H1 (cell line): Measurements from ENCODE around the gene ZNF30. TPM values are rescaled to one million over a fixed set of nuclear protein-coding genes. Genes with fewer than 3 reads are reported as not detected.

Source experiments
- CTCF ChIA-PET: fragments of 300-600 bp; sonication (Branson Sonifier 250); formaldehyde crosslinking; loops from one replicate; lab custom pipeline; 2021; ENCODE audit not compliant: partially characterized antibody; lab: Charles Lee
- POLR2A ChIA-PET: fragments of 300-600 bp; sonication (Branson Sonifier 250); formaldehyde crosslinking; loops from one replicate; lab custom pipeline; 2021; ENCODE audit warnings: inconsistent platforms; ENCODE audit not compliant: partially characterized antibody; lab: Charles Lee
- DNase-seq, 2 experiments: peaks; one replicate each; pipeline versions ENCODE4 v3.0.0 to v3.0.0-alpha.2; 2010 to 2022; ENCODE audit warnings: low spot score in 2 of 2, low read depth in 1 of 2, mixed read lengths in 1 of 2
- FAIRE-seq: peaks from 2 replicates; lab custom pipeline; 2011; peaks lifted over from hg19 to GRCh38; lab: Jason Lieb, UNC
- H2AFZ ChIP-seq: 2 replicates; pipeline ENCODE4 v1.8.1; 2012; ENCODE audit warnings: low read length, inconsistent platforms
- H2AK5ac ChIP-seq: 2 replicates; pipeline ENCODE4 v1.6.1; 2013; ENCODE audit warnings: low read depth, low read length
- H2BK120ac ChIP-seq: replicated peaks from 2 replicates; pipeline ENCODE3; 2013; ENCODE audit warnings: low read depth, low read length, inconsistent platforms
- H2BK12ac ChIP-seq: 2 replicates; pipeline ENCODE4 v1.6.1; 2013; ENCODE audit warnings: low read depth, low read length
- H2BK15ac ChIP-seq: 2 replicates; pipeline ENCODE4 v1.6.1; 2013; ENCODE audit warnings: low read length
- H2BK20ac ChIP-seq: 2 replicates; pipeline ENCODE4 v1.6.1; 2013; ENCODE audit warnings: low read length
- H2BK5ac ChIP-seq: 2 replicates; pipeline ENCODE4 v1.6.1; 2013; ENCODE audit warnings: low read depth, low read length
- H3K14ac ChIP-seq: 2 replicates; pipeline ENCODE4 v1.6.1; 2013; ENCODE audit warnings: inconsistent platforms; ENCODE audit not compliant: insufficient read length
- H3K18ac ChIP-seq: 2 replicates; pipeline ENCODE4 v1.6.1; 2013; ENCODE audit warnings: low read length; ENCODE audit errors: extremely low read depth
- H3K23ac ChIP-seq: 2 replicates; pipeline ENCODE4 v1.6.1; 2013; ENCODE audit warnings: inconsistent platforms; ENCODE audit not compliant: insufficient read length
- H3K23me2 ChIP-seq: 2 replicates; pipeline ENCODE4 v1.6.1; 2013; ENCODE audit warnings: low read depth, low read length
- H3K27ac ChIP-seq: 2 replicates; pipeline ENCODE4 v1.6.1; 2011; ENCODE audit warnings: low read depth, low read length, inconsistent platforms
- H3K27me3 ChIP-seq, 4 experiments: replicated peaks in 1 of 4; 1 replicate in 1 of 4; 2 replicates in 3 of 4; pipeline versions ENCODE4 v1.6.1 to v1.8.1; 2011 to 2013; ENCODE audit warnings: low read length in 3 of 4, mild to moderate bottlenecking in 3 of 4, inconsistent platforms in 2 of 4, mixed read lengths in 2 of 4, moderate library complexity in 1 of 4; ENCODE audit not compliant: control insufficient read depth in 3 of 4, insufficient read depth in 3 of 4; ENCODE audit errors: extremely low read depth in 1 of 4
- H3K36me3 ChIP-seq, 4 experiments: 2 replicates each; pipeline versions ENCODE4 v1.6.1 to v1.8.1; 2011 to 2013; ENCODE audit warnings: mild to moderate bottlenecking in 4 of 4, low read length in 3 of 4, moderate library complexity in 2 of 4, control low read depth in 1 of 4, inconsistent platforms in 1 of 4; ENCODE audit not compliant: insufficient read depth in 4 of 4, control insufficient read depth in 2 of 4
- H3K4ac ChIP-seq: replicated peaks from 2 replicates; pipeline ENCODE3; 2013; ENCODE audit warnings: low read length, low read depth, mixed read lengths, inconsistent platforms; ENCODE audit not compliant: insufficient read length
- H3K4me1 ChIP-seq, 4 experiments: replicated peaks in 1 of 4; 1 replicate in 1 of 4; 2 replicates in 3 of 4; pipeline versions ENCODE4 v1.6.1 to v1.8.1; 2011 to 2013; ENCODE audit warnings: low read length in 3 of 4, inconsistent platforms in 2 of 4, mixed read lengths in 1 of 4; ENCODE audit not compliant: insufficient read depth in 4 of 4, control insufficient read depth in 3 of 4
- H3K4me2 ChIP-seq, 2 experiments: 2 replicates each; pipeline versions ENCODE4 v1.6.1 to v1.8.1; 2011 to 2013; ENCODE audit warnings: low read depth in 2 of 2, low read length in 2 of 2, control low read depth in 1 of 2, inconsistent platforms in 1 of 2, mild to moderate bottlenecking in 1 of 2; ENCODE audit not compliant: insufficient read depth in 1 of 2
- H3K4me3 ChIP-seq, 4 experiments: fragments of 200-600, 300-600 bp in 1 of 4; sonication (generic), shearing (Covaris generic), sonication (Bioruptor Twin) in 1 of 4; 2 replicates each; pipeline versions ENCODE4 v1.5.1 to v1.8.1; 2011 to 2016; ENCODE audit warnings: low read length in 4 of 4, low read depth in 3 of 4, control low read depth in 2 of 4, inconsistent platforms in 2 of 4, mild to moderate bottlenecking in 2 of 4, mixed read lengths in 1 of 4, moderate library complexity in 1 of 4; ENCODE audit not compliant: insufficient read depth in 2 of 4; ENCODE audit errors: extremely low read depth in 1 of 4
- H3K56ac ChIP-seq: replicated peaks from 2 replicates; pipeline ENCODE3; 2013; ENCODE audit warnings: low read depth, mild to moderate bottlenecking, mixed read lengths, low read length, inconsistent platforms; ENCODE audit not compliant: insufficient read length
- H3K79me1 ChIP-seq: 2 replicates; pipeline ENCODE4 v1.6.1; 2013; ENCODE audit warnings: low read depth, low read length, control low read depth
- H3K79me2 ChIP-seq, 2 experiments: 2 replicates each; pipeline versions ENCODE4 v1.6.1 to v1.8.1; 2012 to 2013; ENCODE audit warnings: low read length in 2 of 2, mild to moderate bottlenecking in 2 of 2, inconsistent platforms in 1 of 2; ENCODE audit not compliant: insufficient read depth in 2 of 2, control insufficient read depth in 1 of 2
- H3K9ac ChIP-seq, 4 experiments: replicated peaks in 1 of 4; 1 replicate in 1 of 4; 2 replicates in 3 of 4; pipeline versions ENCODE4 v1.6.1 to v1.8.1; 2011 to 2013; ENCODE audit warnings: low read depth in 3 of 4, low read length in 3 of 4, control low read depth in 2 of 4, mild to moderate bottlenecking in 2 of 4, moderate library complexity in 2 of 4, inconsistent platforms in 1 of 4; ENCODE audit errors: extremely low read depth in 1 of 4
- H3K9me3 ChIP-seq, 2 experiments: 2 replicates each; pipeline versions ENCODE4 v1.6.1 to v1.8.1; 2012 to 2013; ENCODE audit warnings: mild to moderate bottlenecking in 2 of 2, moderate library complexity in 2 of 2, control low read depth in 1 of 2, inconsistent platforms in 1 of 2, low read depth in 1 of 2, low read length in 1 of 2, mixed read lengths in 1 of 2; ENCODE audit not compliant: insufficient read depth in 2 of 2
- H4K20me1 ChIP-seq, 2 experiments: replicated peaks in 1 of 2; 2 replicates each; pipeline versions ENCODE3 to v1.8.1; 2011 to 2013; ENCODE audit warnings: inconsistent platforms in 2 of 2, low read length in 2 of 2, mild to moderate bottlenecking in 1 of 2; ENCODE audit not compliant: insufficient read depth in 2 of 2, control insufficient read depth in 1 of 2
- H4K5ac ChIP-seq: 2 replicates; pipeline ENCODE4 v1.6.1; 2013; ENCODE audit warnings: low read length, low read depth, mixed read lengths, inconsistent platforms; ENCODE audit not compliant: insufficient read length
- H4K8ac ChIP-seq: 2 replicates; pipeline ENCODE4 v1.8.0; 2013; ENCODE audit warnings: mild to moderate bottlenecking, moderate library complexity, low read length, inconsistent platforms; ENCODE audit not compliant: insufficient read depth; ENCODE audit errors: extremely low read depth
- H4K91ac ChIP-seq: replicated peaks from 2 replicates; pipeline ENCODE3; 2013; ENCODE audit warnings: low read length, mixed read lengths, inconsistent platforms; ENCODE audit not compliant: insufficient read length
- CBX8 ChIP-seq: fragments of 300-800, 300-1000 bp; sonication (generic); IDR thresholded peaks from 2 replicates; pipeline ENCODE4 v1.7.1; 2016; ENCODE audit warnings: low read depth, low read length, borderline replicate concordance
- FOSL1 ChIP-seq: IDR thresholded peaks from 2 replicates; pipeline ENCODE4 v1.6.1; 2011; ENCODE audit warnings: mild to moderate bottlenecking, low read depth, low read length, moderate library complexity; ENCODE audit not compliant: insufficient read depth
- GABPA ChIP-seq: IDR thresholded peaks from 2 replicates; pipeline ENCODE4 v1.6.1; 2011; ENCODE audit warnings: mild to moderate bottlenecking, low read length, moderate library complexity, borderline replicate concordance; ENCODE audit not compliant: insufficient read depth
- HDAC6 ChIP-seq: IDR thresholded peaks from one replicate; pipeline ENCODE4 v1.7.1; 2012; ENCODE audit warnings: low read depth, mild to moderate bottlenecking, inconsistent platforms, low read length, moderate library complexity
- KDM4A ChIP-seq: IDR thresholded peaks from one replicate; pipeline ENCODE4 v1.7.1; 2012; ENCODE audit warnings: low read depth, mild to moderate bottlenecking, moderate library complexity, low read length, inconsistent platforms; ENCODE audit not compliant: severe bottlenecking
- MAFK ChIP-seq: IDR thresholded peaks from 2 replicates; pipeline ENCODE4 v1.6.1; 2012; ENCODE audit warnings: low read depth, mild to moderate bottlenecking, improper control_type of control experiment, low read length
- POLR2AphosphoS5 ChIP-seq: IDR thresholded peaks from 2 replicates; pipeline ENCODE4 v1.6.1; 2011; ENCODE audit warnings: low read depth, low read length
- POU5F1 ChIP-seq: IDR thresholded peaks from 2 replicates; pipeline ENCODE4 v1.6.1; 2011; ENCODE audit warnings: low read depth, mild to moderate bottlenecking, low read length, moderate library complexity
- SIN3A ChIP-seq, 2 experiments: IDR thresholded peaks in 1 of 2; conservative IDR thresholded peaks in 1 of 2; 2 replicates each; pipeline ENCODE4 v1.6.1; 2011 to 2012; ENCODE audit warnings: low read length in 2 of 2, improper control_type of control experiment in 1 of 2, low read depth in 1 of 2, mild to moderate bottlenecking in 1 of 2
- SP1 ChIP-seq: IDR thresholded peaks from 2 replicates; pipeline ENCODE4 v1.6.1; 2011; ENCODE audit warnings: low read depth, low read length
- TAF1 ChIP-seq: IDR thresholded peaks from 2 replicates; pipeline ENCODE4 v1.6.1; 2011; ENCODE audit warnings: mild to moderate bottlenecking, low read depth, low read length
- TCF12 ChIP-seq: IDR thresholded peaks from 2 replicates; pipeline ENCODE4 v1.6.1; 2011; ENCODE audit warnings: low read depth, mild to moderate bottlenecking, low read length
- WGBS, 2 experiments: shearing (Covaris generic) in 1 of 2; methylation state at CpG; one replicate each; pipeline versions ENCODE4 v1.1.6 to v1.1.7; 2013 to 2015; ENCODE audit warnings: low lambda C conversion rate in 2 of 2, mixed read lengths in 2 of 2, inconsistent platforms in 1 of 2, low coverage in 1 of 2, missing lambda C conversion rate in 1 of 2; ENCODE audit not compliant: insufficient replicate concordance in 2 of 2, insufficient coverage in 1 of 2, insufficient read length in 1 of 2; ENCODE audit errors: extremely low coverage in 1 of 2, missing lambda C conversion rate in 1 of 2; 5-methylcytosine and 5-hydroxymethylcytosine counted together
- polyA plus RNA-seq, 7 experiments: library from polyadenylated mRNA; depleted of rRNA in 3 of 7; stranded (reverse) in 5 of 7; unstranded in 2 of 7; fragments of >200 nt in 5 of 7; fragments of 200-250 nt in 2 of 7; gene quantifications; 1 replicate in 5 of 7; 2 replicates in 1 of 7; 4 replicates in 1 of 7; pipeline versions ENCODE4 v1.2.1 to v1.2.3, GENCODE V29; 2011 to 2013; ENCODE audit warnings: missing spikeins in 2 of 7, mixed read lengths in 2 of 7
- total RNA-seq: library from RNA; stranded (reverse); fragmentation: NEBNext Ultra II Directional; extraction: Animal tissue kit (Norgen Biotek cat#: 25700); gene quantifications from 2 replicates; pipeline ENCODE4 v1.2.1, GENCODE V29; 2021

Gene ZNF30
- total and polyA plus RNA-seq, 2 of the 8 experiments (the other 6 are each of a cell fraction or from before 2014, with no cell fraction given), result 2.0 to 4.7 TPM

GRCh38 chr19:34961775-34962686, 35.3 kb downstream of the ZNF30 start:
- DNase-seq, result no peak
- H4K20me1 ChIP-seq, result peaks cover 0 to 3% of the 10 kb centered on the region in 2 experiments
- CTCF ChIA-PET, result interaction anchor here (0.7 to 1.5 kb wide), 3 partner anchors 11 to 124 kb away, joined by 3 to 4 read pairs (median 3); no protein-coding TSS in a partner anchor
- H2BK12ac ChIP-seq, result no peak overlapping the region
- H4K5ac ChIP-seq, result no peak overlapping the region
- no peak overlapping the region for H3K23ac ChIP-seq
- H3K79me2 ChIP-seq, result peaks cover 0 to 16% of the 10 kb centered on the region in 2 experiments; a peak in 2 of 4 replicates
- no peak overlapping the region for H2BK15ac ChIP-seq
- H3K56ac ChIP-seq, result no peak overlapping the region
- peaks cover 9% of the 10 kb centered on the region for H3K79me1 ChIP-seq
- H2AK5ac ChIP-seq, result no peak overlapping the region
- no peak overlapping the region; a peak in 1 of 4 replicates for H3K4me2 ChIP-seq
- no peak overlapping the region for H3K27ac ChIP-seq
- H3K18ac ChIP-seq, result no peak overlapping the region
- FAIRE-seq, result no peak
- peaks cover 0 to 13% (median 5%) of the 10 kb centered on the region in 4 experiments; a peak in 3 of 7 replicates for H3K4me1 ChIP-seq
- POLR2A ChIA-PET, result interaction anchor here (0.6 to 1.8 kb wide), 5 partner anchors 10 to 49 kb away, joined by 3 to 9 read pairs (median 5); partner anchors contain the start of gene ZNF30
- no peak overlapping the region for H2AFZ ChIP-seq
- TF ChIP-seq TCF12, result no peak
- TF ChIP-seq SP1, result no peak
- TF ChIP-seq TAF1, result no peak
- no peak for TF ChIP-seq KDM4A
- no peak for TF ChIP-seq SIN3A (conservative IDR thresholded peaks at IDR 0.05 in 1 of 2, IDR thresholded peaks at IDR 0.05 in 1 of 2; ENCODE audit: low read depth in 1 of 2, low read length in 2 of 2)
- TF ChIP-seq GABPA, result no peak
- no peak for TF ChIP-seq HDAC6
- no peak for TF ChIP-seq POLR2AphosphoS5
- TF ChIP-seq MAFK, result no peak
- no peak for TF ChIP-seq FOSL1
- TF ChIP-seq CBX8, result no peak
- no peak for TF ChIP-seq POU5F1
- H3K36me3 ChIP-seq, result peaks cover 16 to 31% (median 23%) of the 10 kb centered on the region in 4 experiments
- H4K8ac ChIP-seq, result no peak overlapping the region
- H4K91ac ChIP-seq, result no peak overlapping the region
- no peak overlapping the region for H3K14ac ChIP-seq
- H3K9me3 ChIP-seq, result peaks cover 33 to 43% of the 10 kb centered on the region in 2 experiments
- 91% methylated on average over 5 of the region's 5 CpGs; no CpG with 5 or more reads in 1 of the 2 experiments for WGBS, 2 experiments
- H2BK5ac ChIP-seq, result no peak overlapping the region
- H3K9ac ChIP-seq, result no peak overlapping the region
- H3K4ac ChIP-seq, result no peak overlapping the region
- H3K4me3 ChIP-seq, result no peak overlapping the region
- H2BK20ac ChIP-seq, result no peak overlapping the region
- H2BK120ac ChIP-seq, result no peak overlapping the region
- H3K27me3 ChIP-seq, result peaks cover 0 to 11% (median 5%) of the 10 kb centered on the region in 4 experiments; a peak in 3 of 7 replicates
- peaks cover 5% of the 10 kb centered on the region; the same call in 1 of the 2 replicates for H3K23me2 ChIP-seq
